ENCODE data around the gene ILKAP. TPM values are rescaled to one million over a fixed set of nuclear protein-coding genes. Genes with fewer than 3 reads are reported as not detected.
A peak's percentile ranks its signal among the peaks of the same experiment; 100 is the strongest.

ILKAP gene
- total and polyA plus RNA-seq, 2 donors (not counting 1 experiment from before 2014, with no cell fraction given), result 82.5 to 98.6 TPM

DNA sequence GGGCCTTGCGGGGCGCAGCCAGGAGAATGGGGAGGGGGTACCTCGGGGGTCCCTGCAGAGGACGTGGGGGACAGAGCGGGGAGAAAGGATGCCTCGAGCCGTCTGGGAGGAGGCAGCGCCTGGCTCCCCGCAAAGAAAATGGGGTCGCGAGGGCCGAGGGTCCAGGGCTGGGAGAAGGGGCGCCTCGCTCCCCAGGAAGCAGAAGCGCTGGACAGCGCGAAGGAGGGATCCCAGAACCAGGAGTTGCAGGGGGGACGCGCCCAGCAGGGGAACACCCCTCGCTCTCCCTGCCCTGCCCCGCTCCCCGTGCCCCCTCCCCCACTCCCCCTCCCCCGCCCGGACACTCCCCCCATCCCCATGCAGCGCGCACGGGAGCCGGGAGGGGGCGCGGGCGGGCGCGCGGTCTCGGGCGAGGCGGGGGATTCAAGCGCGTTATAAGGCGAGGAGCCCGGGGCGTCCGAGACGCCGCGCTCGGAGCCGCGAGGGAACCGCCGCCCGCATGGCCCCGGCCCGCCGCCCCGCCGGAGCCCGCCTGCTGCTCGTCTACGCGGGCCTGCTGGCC lies 44.9 kb downstream of the ILKAP start, which contains the start of gene ERFE:
Gene ERFE, plus strand, starts transcription at position 462 of the 562 bp plus-strand sequence. Its CDS starts 38 bp downstream, at position 500.
- ChIA-PET CTCF (interaction anchor here (2.9 kb wide), 1 partner anchor 105 kb away, joined by 22 read pairs; no protein-coding TSS in a partner anchor), POLR2A (no interaction called here)
- no peak within 1 kb of the TSS for H3K27ac Mint-ChIP-seq
- peaks cover 0 to 26% (median 0%) of the 10 kb centered on the region in 3 donors for H3K9me3 ChIP-seq (ENCODE audit: control extremely low read depth in 1 of 3, control insufficient read depth in 2 of 3, insufficient read depth in 1 of 3, low read length in 2 of 3)
- H3K9me3 Mint-ChIP-seq (ENCODE audit: insufficient read depth), result no peaks in the 10 kb centered on the region
- peaks cover 15% of the 10 kb centered on the region for H3K4me1 Mint-ChIP-seq
- H3K4me1 ChIP-seq (ENCODE audit: control insufficient read depth in 2 of 2, insufficient read depth in 2 of 2, low read length in 2 of 2), result peaks cover 16 to 19% of the 10 kb centered on the region in 2 donors
- peak within 1 kb of the TSS; percentile 81 for H3K4me2 ChIP-seq (replicated peaks; ENCODE audit: low read depth, low read length, poor library complexity, severe bottlenecking)
- H3K36me3 ChIP-seq (replicated peaks in 1 of 2; ENCODE audit: control extremely low read depth in 1 of 2, control insufficient read depth in 1 of 2, extremely low read depth in 1 of 2, insufficient read depth in 2 of 2, low read length in 1 of 2), result no peaks in the 10 kb centered on the region
- peak within 1 kb of the TSS; percentile 84 for H3K4me3 Mint-ChIP-seq
- TF ChIP-seq EZH2 (IDR thresholded peaks at IDR 0.05; ENCODE audit: borderline replicate concordance, insufficient read depth, low read depth, low read length, poor library complexity, severe bottlenecking), result no peak
- TF ChIP-seq, protein P1, sequence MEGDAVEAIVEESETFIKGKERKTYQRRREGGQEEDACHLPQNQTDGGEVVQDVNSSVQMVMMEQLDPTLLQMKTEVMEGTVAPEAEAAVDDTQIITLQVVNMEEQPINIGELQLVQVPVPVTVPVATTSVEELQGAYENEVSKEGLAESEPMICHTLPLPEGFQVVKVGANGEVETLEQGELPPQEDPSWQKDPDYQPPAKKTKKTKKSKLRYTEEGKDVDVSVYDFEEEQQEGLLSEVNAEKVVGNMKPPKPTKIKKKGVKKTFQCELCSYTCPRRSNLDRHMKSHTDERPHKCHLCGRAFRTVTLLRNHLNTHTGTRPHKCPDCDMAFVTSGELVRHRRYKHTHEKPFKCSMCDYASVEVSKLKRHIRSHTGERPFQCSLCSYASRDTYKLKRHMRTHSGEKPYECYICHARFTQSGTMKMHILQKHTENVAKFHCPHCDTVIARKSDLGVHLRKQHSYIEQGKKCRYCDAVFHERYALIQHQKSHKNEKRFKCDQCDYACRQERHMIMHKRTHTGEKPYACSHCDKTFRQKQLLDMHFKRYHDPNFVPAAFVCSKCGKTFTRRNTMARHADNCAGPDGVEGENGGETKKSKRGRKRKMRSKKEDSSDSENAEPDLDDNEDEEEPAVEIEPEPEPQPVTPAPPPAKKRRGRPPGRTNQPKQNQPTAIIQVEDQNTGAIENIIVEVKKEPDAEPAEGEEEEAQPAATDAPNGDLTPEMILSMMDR (IDR thresholded peaks at IDR 0.05), result peak; percentile 62
- H2AFZ ChIP-seq (ENCODE audit: insufficient read depth, low read depth, low read length, poor library complexity, severe bottlenecking), result peak within 1 kb of the TSS; percentile 51
- ATAC-seq (ENCODE audit: low read depth), result peak; percentile 78
- peaks cover 0 to 28% (median 8%) of the 10 kb centered on the region in 4 experiments for H3K27me3 ChIP-seq (replicated peaks in 1 of 4; ENCODE audit: control extremely low read depth in 1 of 4, control insufficient read depth in 3 of 4, insufficient read depth in 4 of 4, low read length in 3 of 4)
- 6% methylated on average over 47 of the region's 61 CpGs for WGBS (ENCODE audit: insufficient coverage)
- intact Hi-C loops (cut with micrococcal nuclease), result no loop called here
- DNase-seq, result peak; percentile 69
- H3K27ac ChIP-seq (ENCODE audit: low read length in 2 of 2), result no peak within 1 kb of the TSS
- no peaks in the 10 kb centered on the region for H3K79me2 ChIP-seq (ENCODE audit: control insufficient read depth, insufficient read depth, low read length)
- H4K20me1 ChIP-seq (ENCODE audit: control insufficient read depth, insufficient read depth, low read length, poor library complexity, severe bottlenecking), result no peaks in the 10 kb centered on the region
- peak within 1 kb of the TSS in 2 of 5 experiments; percentile 30 for H3K4me3 ChIP-seq (ENCODE audit: control extremely low read depth in 1 of 5, extremely low read depth in 1 of 5, insufficient read depth in 1 of 5, low read depth in 2 of 5, low read length in 4 of 5)
- H3K9ac ChIP-seq (ENCODE audit: low read length), result peak within 1 kb of the TSS; percentile 42
- peaks cover 15% of the 10 kb centered on the region for H3K27me3 Mint-ChIP-seq

DNA sequence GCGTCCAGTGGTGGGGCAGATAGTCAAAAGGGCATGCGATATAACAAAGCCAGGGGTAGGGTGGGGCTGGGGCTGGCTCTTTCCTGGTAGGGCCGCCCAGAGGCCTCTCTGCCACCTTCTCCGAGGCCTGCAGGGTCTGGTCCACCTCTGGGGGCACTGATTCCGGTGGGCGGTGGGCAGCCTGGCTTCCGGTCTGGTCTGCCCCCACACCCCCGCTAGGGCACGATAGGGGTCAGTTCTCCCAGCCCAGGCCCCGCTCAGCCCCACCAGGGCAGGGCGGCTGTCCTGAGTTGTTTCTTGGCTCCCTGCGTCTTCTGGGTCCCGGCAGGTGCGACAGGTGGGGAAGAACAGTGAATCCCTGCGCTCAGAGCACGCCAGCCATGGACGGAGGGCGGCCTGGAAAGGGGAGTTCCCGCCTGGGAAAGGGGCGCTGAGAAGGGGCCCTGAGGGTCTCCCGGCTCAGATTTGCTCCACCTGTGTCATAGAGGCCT lies 45.4 kb downstream of the ILKAP start:
- CTCF ChIA-PET, result no interaction called here
- intact Hi-C loops (cut with micrococcal nuclease), result no loop called here

More for the DNA sequence above, 45.4 kb downstream of the ILKAP start:
- H3K27me3 ChIP-seq (replicated peaks in 1 of 4; ENCODE audit: control extremely low read depth in 1 of 4, control insufficient read depth in 3 of 4, insufficient read depth in 4 of 4, low read length in 3 of 4), result peaks cover 0 to 28% (median 8%) of the 10 kb centered on the region in 4 experiments
- no peak overlapping the region for H2AFZ ChIP-seq (ENCODE audit: insufficient read depth, low read depth, low read length, poor library complexity, severe bottlenecking)
- H3K9me3 ChIP-seq (ENCODE audit: control extremely low read depth in 1 of 3, control insufficient read depth in 2 of 3, insufficient read depth in 1 of 3, low read length in 2 of 3), result peaks cover 0 to 28% (median 0%) of the 10 kb centered on the region in 3 donors
- H4K20me1 ChIP-seq (ENCODE audit: control insufficient read depth, insufficient read depth, low read length, poor library complexity, severe bottlenecking), result no peaks in the 10 kb centered on the region
- peaks cover 15% of the 10 kb centered on the region for H3K4me1 Mint-ChIP-seq
- no peak overlapping the region for H3K27ac ChIP-seq (ENCODE audit: low read length in 2 of 2)
- TF ChIP-seq, protein P1 (IDR thresholded peaks at IDR 0.05), result no peak
- no peak for TF ChIP-seq EZH2 (IDR thresholded peaks at IDR 0.05; ENCODE audit: borderline replicate concordance, insufficient read depth, low read depth, low read length, poor library complexity, severe bottlenecking)
- no peak overlapping the region for H3K27ac Mint-ChIP-seq
- no peak for ATAC-seq (ENCODE audit: low read depth)
- no peaks in the 10 kb centered on the region for H3K79me2 ChIP-seq (ENCODE audit: control insufficient read depth, insufficient read depth, low read length)
- H3K9me3 Mint-ChIP-seq (ENCODE audit: insufficient read depth), result no peaks in the 10 kb centered on the region
- H3K4me3 ChIP-seq (ENCODE audit: control extremely low read depth in 1 of 5, extremely low read depth in 1 of 5, insufficient read depth in 1 of 5, low read depth in 2 of 5, low read length in 4 of 5), result no peak overlapping the region
- DNase-seq, result no peak
- no peak overlapping the region for H3K9ac ChIP-seq (ENCODE audit: low read length)
- 84% methylated on average over 21 of the region's 21 CpGs for WGBS (ENCODE audit: insufficient coverage)
- POLR2A ChIA-PET, result no interaction called here
- H3K4me2 ChIP-seq (replicated peaks; ENCODE audit: low read depth, low read length, poor library complexity, severe bottlenecking), result peak overlapping the region; percentile 81
- peaks cover 15% of the 10 kb centered on the region for H3K27me3 Mint-ChIP-seq
- no peaks in the 10 kb centered on the region for H3K36me3 ChIP-seq (replicated peaks in 1 of 2; ENCODE audit: control extremely low read depth in 1 of 2, control insufficient read depth in 1 of 2, extremely low read depth in 1 of 2, insufficient read depth in 2 of 2, low read length in 1 of 2)
- H3K4me3 Mint-ChIP-seq, result peak overlapping the region; percentile 47
- H3K4me1 ChIP-seq (ENCODE audit: control insufficient read depth in 2 of 2, insufficient read depth in 2 of 2, low read length in 2 of 2), result peaks cover 16 to 19% of the 10 kb centered on the region in 2 donors
